Breast epithelium (tissue), 4 donors: ENCODE results near the gene PTPRN2. TPM values are rescaled to one million over a fixed set of nuclear protein-coding genes. Genes with fewer than 3 reads are reported as not detected.

Experiments used
- DNase-seq, 2 donors: peaks; one replicate each; pipeline ENCODE4 v3.0.0-alpha.2; 2019; ENCODE audit warnings: low spot score in 2 of 2
- H3K27ac ChIP-seq, 2 donors: fragments of 200-600 bp; sonication (generic) in 1 of 2; one replicate each; pipeline ENCODE4 v1.5.1; 2016 to 2019; ENCODE audit warnings: mild to moderate bottlenecking in 1 of 2
- H3K27me3 ChIP-seq, 2 donors: fragments of 200-600 bp; sonication (generic) in 1 of 2; one replicate each; pipeline versions ENCODE4 v1.5.1 to v1.6.0; 2017 to 2019; ENCODE audit warnings: control low read depth in 1 of 2, mild to moderate bottlenecking in 1 of 2
- H3K36me3 ChIP-seq: fragments of 200-600 bp; one replicate; pipeline ENCODE4 v1.5.1; 2019
- H3K4me1 ChIP-seq, 2 donors: fragments of 200-600 bp; sonication (generic); one replicate each; pipeline ENCODE4 v1.5.1; 2016 to 2019; ENCODE audit warnings: control low read depth in 1 of 2
- H3K4me3 ChIP-seq, 3 donors: fragments of 200-600 bp; sonication (generic); 1 replicate in 2 of 3; 2 replicates in 1 of 3; pipeline ENCODE4 v1.5.1; 2016 to 2019; ENCODE audit warnings: mild to moderate bottlenecking in 3 of 3, moderate library complexity in 2 of 3
- H3K9me3 ChIP-seq, 2 donors: fragments of 200-600 bp; sonication (generic) in 1 of 2; one replicate each; pipeline ENCODE4 v1.5.1; 2016 to 2019; ENCODE audit warnings: control low read depth in 1 of 2
- CTCF ChIP-seq, 3 donors: fragments of 450-650 bp; IDR thresholded peaks; one replicate each; pipeline ENCODE4 v1.5.1; 2016 to 2017; ENCODE audit warnings: antibody characterized with exemption in 3 of 3, mild to moderate bottlenecking in 3 of 3, moderate library complexity in 3 of 3
- POLR2A ChIP-seq: fragments of 450-650 bp; IDR thresholded peaks from one replicate; pipeline ENCODE4 v1.6.1; 2016; ENCODE audit warnings: antibody characterized with exemption, mild to moderate bottlenecking, moderate library complexity
- POLR2AphosphoS5 ChIP-seq, 3 donors: sonication (generic); formaldehyde crosslinking; IDR thresholded peaks; one replicate each; pipeline ENCODE4 v1.6.1; 2017; ENCODE audit warnings: antibody characterized with exemption in 3 of 3
- intact Hi-C: fragments of 100-400 bp; cut with DNase I; formaldehyde crosslinking; loops from one replicate; pipeline ENCODE4 v1.15.1; 2023; ENCODE audit warnings: low total_unique reads
- total RNA-seq, 3 donors: library from RNA; depleted of rRNA; stranded (reverse); fragments of >200 nt; gene quantifications; one replicate each; pipeline ENCODE4 v1.1.0, GENCODE V29; 2016

PTPRN2 gene
- total RNA-seq, 3 donors from 2014 or later, result 1.6 to 2.2 (median 2.2) TPM

GRCh38 chr7:158414002-158414401 is 173.6 kb downstream of the PTPRN2 start:
- Histone ChIP-seq H3K27ac (no peak overlapping the region), H3K4me3 (no peak overlapping the region), H3K27me3 (no peaks in the 10 kb centered on the region), H3K9me3 (no peaks in the 10 kb centered on the region), H3K4me1 (no peaks in the 10 kb centered on the region), H3K36me3 (no peaks in the 10 kb centered on the region)
- no peak for DNase-seq
- TF ChIP-seq CTCF (IDR thresholded peaks at IDR 0.05), result no peak
- no peak for TF ChIP-seq POLR2AphosphoS5 (IDR thresholded peaks at IDR 0.05)
- no peak for TF ChIP-seq POLR2A
- intact Hi-C loops, result no loop called here

DNA sequence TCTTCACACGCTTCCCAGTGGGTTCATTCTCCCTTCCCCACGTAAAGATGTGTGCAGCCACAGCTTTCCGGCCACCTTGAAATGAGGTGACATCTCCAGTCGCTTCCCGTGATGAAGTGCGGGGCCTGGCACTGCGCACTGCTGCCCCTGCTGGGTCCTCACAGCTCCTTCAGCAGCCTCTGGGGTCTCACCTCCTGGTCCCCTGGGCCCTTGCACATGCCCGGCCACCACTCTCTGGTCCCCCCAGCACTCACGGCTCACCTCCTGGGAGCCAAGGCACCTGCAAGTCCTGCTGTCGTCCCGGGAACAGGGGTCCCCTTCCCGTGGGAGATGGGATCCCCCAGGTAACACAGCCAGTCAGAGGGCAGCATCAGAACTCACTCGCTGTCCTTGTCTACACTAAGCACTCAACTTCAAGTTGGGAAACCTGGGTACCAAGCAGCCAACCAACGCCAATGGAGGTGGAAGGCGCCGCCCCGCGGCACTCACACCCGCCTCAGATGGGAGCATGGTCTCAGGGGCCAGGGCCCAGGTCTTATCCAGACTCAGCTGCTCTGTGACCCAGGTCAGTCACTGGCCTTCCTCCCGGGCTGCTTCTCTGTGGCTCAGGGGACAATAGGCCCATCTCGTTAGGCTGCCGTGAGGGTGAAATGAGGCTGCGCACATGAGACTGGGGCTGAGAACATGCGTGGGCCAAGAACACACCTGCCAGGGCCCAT is 176.2 kb downstream of the PTPRN2 start:
- no peaks in the 10 kb centered on the region for H3K4me1 ChIP-seq

DNA sequence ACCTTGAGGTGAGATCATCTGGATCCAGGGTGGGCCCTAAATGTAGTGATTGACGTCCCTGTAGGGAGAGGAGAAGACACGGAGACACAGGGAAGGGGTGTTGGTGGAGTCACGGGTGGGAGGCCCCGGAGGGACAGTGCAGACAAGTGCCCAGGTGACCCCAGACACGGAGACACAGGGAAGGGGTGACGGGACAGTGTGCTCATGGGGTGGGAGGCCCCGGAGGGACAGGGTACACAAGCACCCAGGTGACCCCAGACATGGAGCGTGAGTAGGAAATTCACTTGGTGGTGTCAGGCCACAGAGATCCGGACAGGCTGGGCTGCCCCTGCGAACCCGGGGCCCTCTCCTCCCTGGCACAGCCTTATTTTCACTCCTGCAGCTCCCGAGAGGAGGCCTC is 176.9 kb downstream of the PTPRN2 start:
- Histone ChIP-seq H3K36me3 (no peaks in the 10 kb centered on the region), H3K4me3 (no peak overlapping the region), H3K9me3 (no peaks in the 10 kb centered on the region), H3K4me1 (no peaks in the 10 kb centered on the region), H3K27ac (no peak overlapping the region), H3K27me3 (no peaks in the 10 kb centered on the region)
- intact Hi-C loops, result no loop called here
- peak in 1 of 2 donors; percentile 33 for DNase-seq
- TF ChIP-seq POLR2A, result no peak
- TF ChIP-seq POLR2AphosphoS5 (IDR thresholded peaks at IDR 0.05), result no peak
- no peak for TF ChIP-seq CTCF (IDR thresholded peaks at IDR 0.05)

More for the DNA sequence above, 176.2 kb downstream of the PTPRN2 start:
- intact Hi-C loops, result no loop called here
- Histone ChIP-seq H3K9me3 (no peaks in the 10 kb centered on the region), H3K27ac (no peak overlapping the region), H3K4me3 (no peak overlapping the region), H3K36me3 (no peaks in the 10 kb centered on the region), H3K27me3 (no peaks in the 10 kb centered on the region)
- DNase-seq, result peak in 1 of 2 donors; percentile 33
- TF ChIP-seq CTCF (IDR thresholded peaks at IDR 0.05) (no peak), POLR2A (no peak), POLR2AphosphoS5 (IDR thresholded peaks at IDR 0.05) (no peak)

GRCh38 chr7:158409816-158410330 is 177.8 kb downstream of the PTPRN2 start:
- Histone ChIP-seq H3K27ac (no peak overlapping the region), H3K27me3 (no peaks in the 10 kb centered on the region), H3K4me1 (no peaks in the 10 kb centered on the region), H3K4me3 (no peak overlapping the region), H3K36me3 (no peaks in the 10 kb centered on the region), H3K9me3 (no peaks in the 10 kb centered on the region)
- DNase-seq, result no peak
- intact Hi-C loops, result no loop called here
- TF ChIP-seq CTCF (IDR thresholded peaks at IDR 0.05) (no peak), POLR2A (no peak), POLR2AphosphoS5 (IDR thresholded peaks at IDR 0.05) (no peak)

- intact Hi-C loops, result no loop called here
- TF ChIP-seq POLR2AphosphoS5 (IDR thresholded peaks at IDR 0.05), result no peak
- TF ChIP-seq POLR2A, result no peak
- no peak for TF ChIP-seq CTCF (IDR thresholded peaks at IDR 0.05)
- Histone ChIP-seq H3K36me3 (no peaks in the 10 kb centered on the region), H3K27ac (no peak overlapping the region), H3K4me3 (no peak overlapping the region), H3K27me3 (peaks cover 0 to 3% of the 10 kb centered on the region in 2 donors), H3K4me1 (no peaks in the 10 kb centered on the region), H3K9me3 (no peaks in the 10 kb centered on the region)
- peak in 1 of 2 donors; percentile 22 for DNase-seq
Measured at GRCh38 chr7:158409120-158409519, 178.5 kb downstream of the PTPRN2 start.
